Suprapubic skin (tissue), 3 donors: ENCODE measurements around the gene ZNF724.

Experiments used
- CTCF ChIP-seq, 2 donors: fragments of 200-600 bp in 1 of 2; fragments of 450-650 bp in 1 of 2; sonication (generic) in 1 of 2; IDR thresholded peaks; one replicate each; pipeline ENCODE4 v1.5.1; 2016 to 2019; ENCODE audit warnings: antibody characterized with exemption in 2 of 2, mild to moderate bottlenecking in 1 of 2, moderate library complexity in 1 of 2
- EP300 ChIP-seq: sonication (generic); formaldehyde crosslinking; IDR thresholded peaks from one replicate; pipeline ENCODE4 v1.6.1; 2017; ENCODE audit warnings: antibody characterized with exemption
- POLR2A ChIP-seq, 2 donors: fragments of 450-650 bp; IDR thresholded peaks; one replicate each; pipeline ENCODE4 v1.6.1; 2017; ENCODE audit warnings: antibody characterized with exemption in 2 of 2, mild to moderate bottlenecking in 2 of 2, moderate library complexity in 2 of 2

- no peak for TF ChIP-seq POLR2A (IDR thresholded peaks at IDR 0.05)
- TF ChIP-seq CTCF (IDR thresholded peaks at IDR 0.05), result no peak
- TF ChIP-seq EP300, result no peak
Measured at GRCh38 chr19:23222998-23223652, 27.1 kb downstream of the ZNF724 start.
